A673 (cell line): ENCODE measurements around the gene PDXDC1.
"Not testable (repeated sequence)": the region's sequence is repeated elsewhere in the genome, so short reads cannot be mapped to it uniquely, and the experiment has no call there.

Experiments used
- EZH2 ChIP-seq: fragments of 200-600 bp; sonication (generic); IDR thresholded peaks from 2 replicates; pipeline ENCODE4 v1.6.1; 2017; ENCODE audit warnings: borderline replicate concordance, low read depth, mild to moderate bottlenecking, mixed read lengths, antibody characterized with exemption, low read length; ENCODE audit not compliant: poor library complexity, severe bottlenecking
- TF ChIP-seq, protein P1 (sequence below): fragments of 300-800, 200-600 bp; sonication (generic); conservative IDR thresholded peaks from 2 replicates; pipeline ENCODE4 v1.5.1; 2017; ENCODE audit warnings: low read depth, mild to moderate bottlenecking, antibody characterized with exemption, low read length, moderate library complexity, mixed read lengths

DNA sequence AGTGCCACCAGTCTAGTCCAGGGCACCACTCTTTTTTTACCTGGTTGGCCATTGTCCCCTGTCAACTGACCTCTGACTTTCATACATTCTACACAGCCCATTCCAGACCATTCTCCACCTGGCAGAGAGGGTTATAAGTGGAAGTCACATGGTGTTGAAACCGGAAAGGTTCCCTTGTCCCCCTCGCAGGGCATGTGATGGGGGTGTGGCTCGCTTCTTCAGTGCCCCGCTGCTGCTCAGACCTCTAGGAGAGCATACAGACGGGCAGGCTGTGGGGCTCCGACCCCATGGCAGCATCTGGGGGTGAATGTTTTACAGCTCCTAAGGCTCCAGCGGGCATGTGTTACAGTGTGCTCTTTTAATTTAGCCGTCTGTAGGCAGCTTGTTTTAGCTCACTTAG, 52.2 kb downstream of the PDXDC1 start:
- TF ChIP-seq, protein P1, sequence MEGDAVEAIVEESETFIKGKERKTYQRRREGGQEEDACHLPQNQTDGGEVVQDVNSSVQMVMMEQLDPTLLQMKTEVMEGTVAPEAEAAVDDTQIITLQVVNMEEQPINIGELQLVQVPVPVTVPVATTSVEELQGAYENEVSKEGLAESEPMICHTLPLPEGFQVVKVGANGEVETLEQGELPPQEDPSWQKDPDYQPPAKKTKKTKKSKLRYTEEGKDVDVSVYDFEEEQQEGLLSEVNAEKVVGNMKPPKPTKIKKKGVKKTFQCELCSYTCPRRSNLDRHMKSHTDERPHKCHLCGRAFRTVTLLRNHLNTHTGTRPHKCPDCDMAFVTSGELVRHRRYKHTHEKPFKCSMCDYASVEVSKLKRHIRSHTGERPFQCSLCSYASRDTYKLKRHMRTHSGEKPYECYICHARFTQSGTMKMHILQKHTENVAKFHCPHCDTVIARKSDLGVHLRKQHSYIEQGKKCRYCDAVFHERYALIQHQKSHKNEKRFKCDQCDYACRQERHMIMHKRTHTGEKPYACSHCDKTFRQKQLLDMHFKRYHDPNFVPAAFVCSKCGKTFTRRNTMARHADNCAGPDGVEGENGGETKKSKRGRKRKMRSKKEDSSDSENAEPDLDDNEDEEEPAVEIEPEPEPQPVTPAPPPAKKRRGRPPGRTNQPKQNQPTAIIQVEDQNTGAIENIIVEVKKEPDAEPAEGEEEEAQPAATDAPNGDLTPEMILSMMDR: not testable (repeated sequence)
- TF ChIP-seq EZH2: not testable (repeated sequence)
